RWPE2 (cell line): ENCODE measurements around the gene DPT.

Source experiments
- ATAC-seq: fragments of 200-7000 bp; cut with Tn5 transposase; 3 replicates; pipeline ENCODE4 v1.9.1; 2021; ENCODE audit warnings: low read depth
- DNase-seq: peaks from one replicate; pipeline ENCODE4 v3.0.0-alpha.2; 2020; ENCODE audit warnings: low spot score
- H3K27ac ChIP-seq: fragments of 450-650 bp; 2 replicates; pipeline ENCODE4 v1.5.1; 2017; ENCODE audit warnings: mild to moderate bottlenecking; ENCODE audit not compliant: poor library complexity, severe bottlenecking
- H3K27me3 ChIP-seq: fragments of 250-450 bp; sonication (Bioruptor Pico); 2 replicates; pipeline ENCODE4 v1.5.1; 2021; ENCODE audit warnings: mild to moderate bottlenecking, moderate library complexity; ENCODE audit not compliant: insufficient read depth, poor library complexity, severe bottlenecking
- H3K36me3 ChIP-seq: fragments of 250-450 bp; sonication (Bioruptor Pico); 2 replicates; pipeline ENCODE4 v1.5.1; 2020; ENCODE audit warnings: low read depth, mild to moderate bottlenecking, moderate library complexity
- H3K4me1 ChIP-seq: fragments of 250-450 bp; sonication (Bioruptor Pico); 2 replicates; pipeline ENCODE4 v1.5.1; 2021; ENCODE audit warnings: mild to moderate bottlenecking, moderate library complexity; ENCODE audit not compliant: insufficient read depth, poor library complexity, severe bottlenecking
- H3K4me3 ChIP-seq: fragments of 250-450 bp; sonication (Bioruptor Pico); 2 replicates; pipeline ENCODE4 v1.5.1; 2021; ENCODE audit warnings: mild to moderate bottlenecking, moderate library complexity; ENCODE audit not compliant: severe bottlenecking
- H3K9me3 ChIP-seq: fragments of 250-450 bp; sonication (Bioruptor Pico); 2 replicates; pipeline ENCODE4 v1.5.1; 2021; ENCODE audit warnings: mild to moderate bottlenecking, moderate library complexity; ENCODE audit not compliant: severe bottlenecking
- TF ChIP-seq, protein P1 (sequence below): fragments of 450-650 bp; IDR thresholded peaks from one replicate; pipeline ENCODE4 v1.5.1; 2017; ENCODE audit warnings: mild to moderate bottlenecking, moderate library complexity; ENCODE audit not compliant: poor library complexity, severe bottlenecking

Gene DPT

DNA sequence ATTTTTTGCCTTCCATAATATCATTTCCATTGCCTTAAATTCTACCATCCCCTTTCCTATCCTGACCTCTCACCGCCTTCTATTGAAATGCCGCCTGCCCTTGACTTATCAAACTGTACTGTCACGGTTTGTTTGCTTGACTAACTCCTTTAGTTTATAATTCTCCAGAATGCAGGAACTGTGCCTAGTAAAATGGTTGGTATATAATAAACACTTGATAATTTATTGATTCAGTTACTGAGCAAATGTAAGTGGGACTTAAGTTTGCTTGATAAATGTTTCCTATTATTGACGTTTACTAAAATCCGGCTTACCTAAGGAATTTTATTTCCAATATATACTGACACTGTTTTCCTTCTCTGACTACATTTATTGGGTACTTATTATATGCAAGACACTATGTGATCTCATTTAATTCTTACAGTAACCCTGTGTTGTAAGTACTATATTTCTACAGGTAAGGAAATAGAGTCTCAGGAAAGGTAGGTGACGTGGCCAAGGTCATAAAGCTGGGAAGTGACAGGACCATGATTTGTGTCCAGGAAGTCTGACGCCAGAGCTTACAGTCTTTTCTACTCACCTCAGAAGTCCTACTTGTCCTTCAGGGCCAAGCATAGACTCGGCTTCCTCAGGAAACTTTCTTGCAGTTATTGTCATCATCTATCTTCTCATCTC, 35.7 kb downstream of the DPT start:
- ATAC-seq = no peak
- no peak for DNase-seq
- no peaks in the 10 kb centered on the region for H3K27me3 ChIP-seq
- no peak overlapping the region for H3K27ac ChIP-seq
- H3K4me1 ChIP-seq = no peaks in the 10 kb centered on the region
- no peak overlapping the region for H3K4me3 ChIP-seq
- H3K36me3 ChIP-seq = no peaks in the 10 kb centered on the region
- TF ChIP-seq, protein P1, sequence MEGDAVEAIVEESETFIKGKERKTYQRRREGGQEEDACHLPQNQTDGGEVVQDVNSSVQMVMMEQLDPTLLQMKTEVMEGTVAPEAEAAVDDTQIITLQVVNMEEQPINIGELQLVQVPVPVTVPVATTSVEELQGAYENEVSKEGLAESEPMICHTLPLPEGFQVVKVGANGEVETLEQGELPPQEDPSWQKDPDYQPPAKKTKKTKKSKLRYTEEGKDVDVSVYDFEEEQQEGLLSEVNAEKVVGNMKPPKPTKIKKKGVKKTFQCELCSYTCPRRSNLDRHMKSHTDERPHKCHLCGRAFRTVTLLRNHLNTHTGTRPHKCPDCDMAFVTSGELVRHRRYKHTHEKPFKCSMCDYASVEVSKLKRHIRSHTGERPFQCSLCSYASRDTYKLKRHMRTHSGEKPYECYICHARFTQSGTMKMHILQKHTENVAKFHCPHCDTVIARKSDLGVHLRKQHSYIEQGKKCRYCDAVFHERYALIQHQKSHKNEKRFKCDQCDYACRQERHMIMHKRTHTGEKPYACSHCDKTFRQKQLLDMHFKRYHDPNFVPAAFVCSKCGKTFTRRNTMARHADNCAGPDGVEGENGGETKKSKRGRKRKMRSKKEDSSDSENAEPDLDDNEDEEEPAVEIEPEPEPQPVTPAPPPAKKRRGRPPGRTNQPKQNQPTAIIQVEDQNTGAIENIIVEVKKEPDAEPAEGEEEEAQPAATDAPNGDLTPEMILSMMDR = no peak
- no peaks in the 10 kb centered on the region for H3K9me3 ChIP-seq

DNA sequence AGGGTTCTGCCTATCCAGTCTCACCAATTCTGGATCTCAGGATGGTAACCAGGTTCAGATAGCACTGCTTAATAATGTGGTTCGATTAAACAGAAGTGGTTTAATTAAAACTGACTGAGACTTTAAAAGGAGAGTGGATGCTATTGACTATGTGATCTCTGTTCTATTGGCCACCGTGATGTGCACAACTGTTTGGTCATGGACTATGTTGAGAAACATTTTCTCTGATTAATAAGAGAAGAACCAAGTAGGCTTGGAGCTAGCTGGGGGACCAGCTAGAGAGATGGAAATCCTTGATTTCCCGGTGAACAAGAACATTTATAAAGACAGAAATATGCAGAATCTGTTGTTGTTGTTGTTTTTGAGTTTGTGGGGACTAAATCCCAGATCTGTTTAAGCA, 36.5 kb downstream of the DPT start:
- no peak overlapping the region for H3K4me3 ChIP-seq
- H3K4me1 ChIP-seq = no peaks in the 10 kb centered on the region
- ATAC-seq = no peak
- TF ChIP-seq, protein P1 = no peak
- no peaks in the 10 kb centered on the region for H3K27me3 ChIP-seq
- H3K27ac ChIP-seq = no peak overlapping the region
- no peaks in the 10 kb centered on the region for H3K9me3 ChIP-seq
- H3K36me3 ChIP-seq = no peaks in the 10 kb centered on the region
- no peak for DNase-seq

DNA sequence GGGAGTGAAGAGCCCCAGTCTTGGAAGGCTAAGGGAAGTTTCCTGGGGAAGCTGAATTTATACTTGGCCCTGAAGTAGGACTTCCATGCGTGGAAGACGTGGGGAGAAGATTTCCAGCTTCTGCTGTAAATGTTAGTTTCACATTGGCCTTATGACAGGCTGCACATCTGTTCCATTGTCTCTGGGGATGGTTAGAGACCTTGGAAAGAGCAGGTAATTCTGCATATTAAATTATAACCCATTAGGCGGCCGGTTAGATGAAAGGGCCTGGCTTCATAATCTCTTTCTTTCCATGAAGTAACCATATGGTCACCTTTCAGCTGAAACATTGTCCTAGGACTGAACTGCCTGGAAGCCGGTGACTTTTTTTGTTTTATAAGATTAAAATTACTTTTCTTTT, 37.5 kb downstream of the DPT start:
- Histone ChIP-seq H3K4me1 (no peaks in the 10 kb centered on the region), H3K4me3 (no peak overlapping the region), H3K27ac (no peak overlapping the region), H3K27me3 (no peaks in the 10 kb centered on the region), H3K36me3 (no peaks in the 10 kb centered on the region), H3K9me3 (no peaks in the 10 kb centered on the region)
- TF ChIP-seq, protein P1 = no peak
- ATAC-seq (no peak), DNase-seq (no peak)

DNA sequence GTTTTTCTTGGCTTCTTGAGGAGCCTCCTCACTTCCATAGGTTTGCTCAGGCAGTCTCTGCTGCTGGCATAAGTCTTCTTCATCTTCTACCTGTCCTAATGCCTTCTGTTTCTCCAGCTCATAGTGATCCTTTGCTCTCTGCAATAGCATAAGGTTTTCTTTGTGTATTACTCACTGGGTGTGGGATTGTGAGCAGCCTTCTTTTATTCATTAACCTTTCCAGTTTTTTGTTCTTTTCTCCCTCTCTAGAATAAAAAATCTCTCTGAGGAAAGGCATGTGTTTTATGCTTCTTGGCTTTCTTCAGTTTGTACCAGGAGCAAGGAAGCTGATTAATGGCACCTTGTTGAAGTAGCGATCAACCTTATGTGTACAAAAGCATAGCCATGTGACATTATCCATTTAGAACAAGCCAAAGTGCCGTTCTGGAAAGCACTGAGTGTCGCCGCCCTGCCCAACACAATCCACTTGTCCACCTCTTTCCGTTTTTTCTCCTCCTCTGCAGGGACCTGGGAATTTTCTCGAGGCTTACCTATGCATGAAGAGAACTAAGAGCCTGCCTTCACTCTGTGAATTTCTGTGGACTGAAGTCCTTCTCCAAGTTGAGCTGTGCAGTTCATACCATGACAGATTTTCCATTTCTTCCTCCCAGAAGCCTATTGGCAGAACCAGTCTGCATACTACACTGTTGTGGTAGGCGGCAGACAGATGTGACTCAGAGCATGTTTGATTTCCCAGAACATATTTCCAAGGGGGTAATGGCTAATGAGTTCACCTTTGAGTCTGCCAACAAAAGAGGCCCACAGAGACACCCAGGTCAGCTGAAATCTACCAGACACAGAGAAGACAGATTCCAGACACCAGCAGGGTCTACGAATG, 39.0 kb downstream of the DPT start:
- TF ChIP-seq, protein P1 = no peak
- H3K36me3 ChIP-seq = no peaks in the 10 kb centered on the region
- no peaks in the 10 kb centered on the region for H3K4me1 ChIP-seq
- DNase-seq (no peak), ATAC-seq (peak; percentile 61)
- no peaks in the 10 kb centered on the region for H3K9me3 ChIP-seq
- no peak overlapping the region for H3K4me3 ChIP-seq
- no peaks in the 10 kb centered on the region for H3K27me3 ChIP-seq
- H3K27ac ChIP-seq = no peak overlapping the region

DNA sequence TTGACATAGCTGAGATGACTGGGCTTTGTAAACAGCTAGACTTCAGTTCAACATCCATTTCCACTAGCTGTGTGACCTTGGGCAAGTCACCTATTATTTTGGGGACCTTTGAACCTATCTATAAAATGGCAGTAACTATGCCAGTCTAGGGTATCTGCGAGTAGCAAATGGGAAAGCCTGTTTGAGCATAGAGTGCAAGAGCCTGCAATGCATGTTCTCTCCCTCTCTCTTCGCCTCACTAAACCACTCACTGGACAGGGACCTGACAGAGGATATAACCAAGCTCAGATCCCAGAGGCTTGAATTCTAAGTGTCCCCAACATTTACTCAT, 39.7 kb downstream of the DPT start:
- Histone ChIP-seq H3K4me1 (no peaks in the 10 kb centered on the region), H3K27me3 (no peaks in the 10 kb centered on the region), H3K36me3 (no peaks in the 10 kb centered on the region), H3K27ac (no peak overlapping the region), H3K4me3 (no peak overlapping the region), H3K9me3 (no peaks in the 10 kb centered on the region)
- ATAC-seq (no peak), DNase-seq (no peak)
- TF ChIP-seq, protein P1 = no peak
